ENCODE data around the gene BCL2L13.
"Not testable (repeated sequence)": the region's sequence is repeated elsewhere in the genome, so short reads cannot be mapped to it uniquely, and the experiment has no call there.

BCL2L13 gene

GRCh38 chr22:17631076-17631565, 7.4 kb upstream of the BCL2L13 start:
- in situ Hi-C loops (cut with HindIII; ENCODE audit: low pct_ligation_motif_present, low sequenced_read_pairs) = no loop called here
- no peak for DNase-seq
- no peak overlapping the region for H3K27ac ChIP-seq
- peaks cover 3% of the 10 kb centered on the region for H3K36me3 ChIP-seq (replicated peaks)
- TF ChIP-seq, protein P1, sequence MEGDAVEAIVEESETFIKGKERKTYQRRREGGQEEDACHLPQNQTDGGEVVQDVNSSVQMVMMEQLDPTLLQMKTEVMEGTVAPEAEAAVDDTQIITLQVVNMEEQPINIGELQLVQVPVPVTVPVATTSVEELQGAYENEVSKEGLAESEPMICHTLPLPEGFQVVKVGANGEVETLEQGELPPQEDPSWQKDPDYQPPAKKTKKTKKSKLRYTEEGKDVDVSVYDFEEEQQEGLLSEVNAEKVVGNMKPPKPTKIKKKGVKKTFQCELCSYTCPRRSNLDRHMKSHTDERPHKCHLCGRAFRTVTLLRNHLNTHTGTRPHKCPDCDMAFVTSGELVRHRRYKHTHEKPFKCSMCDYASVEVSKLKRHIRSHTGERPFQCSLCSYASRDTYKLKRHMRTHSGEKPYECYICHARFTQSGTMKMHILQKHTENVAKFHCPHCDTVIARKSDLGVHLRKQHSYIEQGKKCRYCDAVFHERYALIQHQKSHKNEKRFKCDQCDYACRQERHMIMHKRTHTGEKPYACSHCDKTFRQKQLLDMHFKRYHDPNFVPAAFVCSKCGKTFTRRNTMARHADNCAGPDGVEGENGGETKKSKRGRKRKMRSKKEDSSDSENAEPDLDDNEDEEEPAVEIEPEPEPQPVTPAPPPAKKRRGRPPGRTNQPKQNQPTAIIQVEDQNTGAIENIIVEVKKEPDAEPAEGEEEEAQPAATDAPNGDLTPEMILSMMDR (IDR thresholded peaks at IDR 0.05; ENCODE audit: low read depth, low read length, missing control alignments) = no peak
- H3K4me3 ChIP-seq (ENCODE audit: low read depth, low read length) = no peak overlapping the region
- no peaks in the 10 kb centered on the region for H3K27me3 ChIP-seq (replicated peaks)

DNA sequence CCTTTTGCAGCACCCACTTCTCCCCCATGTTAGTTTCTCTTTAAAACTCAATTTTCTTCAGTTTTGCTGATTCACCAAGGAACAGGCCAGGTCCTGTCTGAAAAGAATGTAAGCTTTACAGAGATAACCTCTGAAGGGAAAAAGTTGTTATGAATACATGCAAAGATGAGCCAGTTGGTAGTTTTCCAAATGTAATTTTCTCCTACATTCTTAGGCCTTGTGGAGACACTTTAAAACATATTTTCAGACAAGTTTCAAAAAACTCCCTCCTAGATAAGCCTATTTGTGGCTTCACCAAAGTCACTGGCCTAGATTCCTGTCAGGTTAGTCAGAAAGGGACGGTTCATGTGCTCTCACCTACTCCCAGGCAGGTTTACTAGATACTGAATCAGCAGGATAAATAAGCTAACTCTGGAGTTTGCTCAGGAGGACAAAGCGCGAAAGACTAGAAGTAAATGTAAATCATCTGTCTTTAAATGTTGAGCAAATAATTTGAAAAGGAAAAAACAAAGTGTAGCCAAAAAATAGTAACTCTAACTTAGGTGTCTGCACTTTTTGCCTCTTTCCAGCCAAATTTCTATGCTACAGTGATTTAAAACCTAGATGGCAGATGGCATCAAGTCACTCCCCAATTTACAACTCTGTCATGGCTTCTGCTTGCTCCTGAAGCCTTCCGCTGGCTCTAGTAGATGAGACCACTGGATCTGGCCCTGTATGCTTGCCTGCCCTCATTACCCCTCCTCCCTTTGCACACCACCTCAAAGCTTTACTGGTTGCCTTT, 5.2 kb upstream of the BCL2L13 start:
- peaks cover under 1% of the 10 kb centered on the region for H3K36me3 ChIP-seq (replicated peaks)
- peak; percentile 54 for DNase-seq
- H3K27me3 ChIP-seq (replicated peaks) = no peaks in the 10 kb centered on the region
- TF ChIP-seq, protein P1 (IDR thresholded peaks at IDR 0.05; ENCODE audit: low read depth, low read length, missing control alignments) = no peak
- in situ Hi-C loops (cut with HindIII; ENCODE audit: low pct_ligation_motif_present, low sequenced_read_pairs) = no loop called here
- H3K27ac ChIP-seq = peak overlapping the region; percentile 64
- no peak overlapping the region for H3K4me3 ChIP-seq (ENCODE audit: low read depth, low read length)

GRCh38 chr22:17633998-17634323, 4.6 kb upstream of the BCL2L13 start:
- H3K36me3 ChIP-seq (replicated peaks) = peaks cover 3% of the 10 kb centered on the region
- H3K27ac ChIP-seq = no peak overlapping the region
- no peak for DNase-seq
- H3K4me3 ChIP-seq (ENCODE audit: low read depth, low read length) = no peak overlapping the region
- in situ Hi-C loops (cut with HindIII; ENCODE audit: low pct_ligation_motif_present, low sequenced_read_pairs) = no loop called here
- TF ChIP-seq, protein P1 (IDR thresholded peaks at IDR 0.05; ENCODE audit: low read depth, low read length, missing control alignments) = no peak
- no peaks in the 10 kb centered on the region for H3K27me3 ChIP-seq (replicated peaks)

- no peak overlapping the region for H3K4me3 ChIP-seq (ENCODE audit: low read depth, low read length)
- DNase-seq = no peak
- in situ Hi-C loops (cut with HindIII; ENCODE audit: low pct_ligation_motif_present, low sequenced_read_pairs) = no loop called here
These were observed 3.9 kb upstream of the BCL2L13 start for GRCh38 chr22:17634696-17635095.

GRCh38 chr22:17636850-17637249, 1.7 kb upstream of the BCL2L13 start:
- H3K36me3 ChIP-seq (replicated peaks); H3K27ac ChIP-seq; DNase-seq; in situ Hi-C loops (cut with HindIII; ENCODE audit: low pct_ligation_motif_present, low sequenced_read_pairs); H3K4me3 ChIP-seq (ENCODE audit: low read depth, low read length); H3K27me3 ChIP-seq (replicated peaks): not testable (repeated sequence)

More at GRCh38 chr22:17634696-17635095, 3.9 kb upstream of the BCL2L13 start:
- Histone ChIP-seq H3K27ac (no peak overlapping the region), H3K27me3 (replicated peaks) (no peaks in the 10 kb centered on the region), H3K36me3 (replicated peaks) (peaks cover 3% of the 10 kb centered on the region)
- TF ChIP-seq, protein P1 (IDR thresholded peaks at IDR 0.05; ENCODE audit: low read depth, low read length, missing control alignments) = no peak

DNA sequence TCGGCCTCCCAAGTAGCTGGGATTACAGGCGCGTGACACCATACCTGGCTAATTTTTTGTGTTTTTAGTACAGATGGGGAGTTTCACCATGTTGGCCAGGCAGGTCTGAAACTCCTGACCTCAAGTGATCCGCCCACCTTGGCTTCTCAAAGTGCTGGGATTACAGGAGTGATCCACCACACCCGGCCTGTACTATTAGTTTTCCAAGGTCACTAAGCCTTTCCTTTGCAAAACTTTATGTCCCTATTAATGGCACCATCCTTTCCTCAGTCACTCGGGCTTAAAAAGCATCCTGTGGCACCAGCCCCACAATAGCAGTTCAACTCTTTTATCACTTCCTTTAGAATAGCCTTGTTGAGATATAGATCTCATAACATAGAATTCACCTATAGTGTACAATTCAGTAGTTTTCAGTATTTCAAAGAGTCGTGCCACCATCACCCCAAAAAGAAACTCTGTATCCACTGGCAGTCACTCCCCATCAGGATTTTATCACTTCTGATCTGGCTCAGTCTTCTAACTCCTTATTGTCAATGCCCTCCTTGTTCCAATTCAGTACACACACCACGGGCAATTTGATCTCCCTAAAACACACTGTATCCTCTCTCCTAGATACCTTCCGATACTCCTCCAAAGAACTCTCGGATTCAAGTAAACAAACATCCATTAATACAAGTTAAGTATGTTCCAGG, 921 bp upstream of the BCL2L13 start:
- Histone ChIP-seq H3K36me3 (replicated peaks) (peaks cover 3% of the 10 kb centered on the region), H3K27me3 (replicated peaks) (no peaks in the 10 kb centered on the region), H3K27ac (peak overlapping the region; percentile 98), H3K4me3 (ENCODE audit: low read depth, low read length) (peak overlapping the region; percentile 75)
- DNase-seq = no peak
- in situ Hi-C loops (cut with HindIII; ENCODE audit: low pct_ligation_motif_present, low sequenced_read_pairs) = no loop called here
- TF ChIP-seq, protein P1 (IDR thresholded peaks at IDR 0.05; ENCODE audit: low read depth, low read length, missing control alignments) = no peak
